ENCODE results near the gene TXNL4B. TPM values are rescaled to one million over a fixed set of nuclear protein-coding genes. Genes with fewer than 3 reads are reported as not detected.

The TXNL4B gene
- total RNA-seq, 1 donor from 2014 or later = 15.6 TPM

- H3K9me3 Mint-ChIP-seq (ENCODE audit: low read depth) = peaks cover 2% of the 10 kb centered on the region
- no peaks in the 10 kb centered on the region for H3K4me1 Mint-ChIP-seq (ENCODE audit: low read depth)
- no peak overlapping the region for H3K27ac Mint-ChIP-seq
- H3K27me3 Mint-ChIP-seq = no peaks in the 10 kb centered on the region
- H3K36me3 Mint-ChIP-seq (ENCODE audit: insufficient read depth) = peaks cover 22% of the 10 kb centered on the region
- H3K4me3 Mint-ChIP-seq (ENCODE audit: low read depth) = no peak overlapping the region
- TF ChIP-seq, protein P1, sequence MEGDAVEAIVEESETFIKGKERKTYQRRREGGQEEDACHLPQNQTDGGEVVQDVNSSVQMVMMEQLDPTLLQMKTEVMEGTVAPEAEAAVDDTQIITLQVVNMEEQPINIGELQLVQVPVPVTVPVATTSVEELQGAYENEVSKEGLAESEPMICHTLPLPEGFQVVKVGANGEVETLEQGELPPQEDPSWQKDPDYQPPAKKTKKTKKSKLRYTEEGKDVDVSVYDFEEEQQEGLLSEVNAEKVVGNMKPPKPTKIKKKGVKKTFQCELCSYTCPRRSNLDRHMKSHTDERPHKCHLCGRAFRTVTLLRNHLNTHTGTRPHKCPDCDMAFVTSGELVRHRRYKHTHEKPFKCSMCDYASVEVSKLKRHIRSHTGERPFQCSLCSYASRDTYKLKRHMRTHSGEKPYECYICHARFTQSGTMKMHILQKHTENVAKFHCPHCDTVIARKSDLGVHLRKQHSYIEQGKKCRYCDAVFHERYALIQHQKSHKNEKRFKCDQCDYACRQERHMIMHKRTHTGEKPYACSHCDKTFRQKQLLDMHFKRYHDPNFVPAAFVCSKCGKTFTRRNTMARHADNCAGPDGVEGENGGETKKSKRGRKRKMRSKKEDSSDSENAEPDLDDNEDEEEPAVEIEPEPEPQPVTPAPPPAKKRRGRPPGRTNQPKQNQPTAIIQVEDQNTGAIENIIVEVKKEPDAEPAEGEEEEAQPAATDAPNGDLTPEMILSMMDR (IDR thresholded peaks at IDR 0.05; ENCODE audit: unreplicated experiment) = no peak
- DNase-seq (ENCODE audit: low spot score, unreplicated experiment) = no peak
These were observed 19.6 kb upstream of the TXNL4B start for GRCh38 chr16:72112906-72113615.

- Mint-ChIP-seq H3K9me3 (ENCODE audit: low read depth) (peaks cover 2% of the 10 kb centered on the region), H3K27me3 (no peaks in the 10 kb centered on the region), H3K36me3 (ENCODE audit: insufficient read depth) (peaks cover 26% of the 10 kb centered on the region), H3K27ac (no peak overlapping the region), H3K4me3 (ENCODE audit: low read depth) (no peak overlapping the region), H3K4me1 (ENCODE audit: low read depth) (no peaks in the 10 kb centered on the region)
- DNase-seq (ENCODE audit: low spot score, unreplicated experiment) = no peak
- TF ChIP-seq, protein P1 (IDR thresholded peaks at IDR 0.05; ENCODE audit: unreplicated experiment) = no peak
These were observed 19.0 kb upstream of the TXNL4B start for GRCh38 chr16:72112452-72112792.

GRCh38 chr16:72111657-72112451 lies 18.4 kb upstream of the TXNL4B start:
- H3K36me3 Mint-ChIP-seq (ENCODE audit: insufficient read depth) = peaks cover 26% of the 10 kb centered on the region
- H3K27ac Mint-ChIP-seq = no peak overlapping the region
- TF ChIP-seq, protein P1 (IDR thresholded peaks at IDR 0.05; ENCODE audit: unreplicated experiment) = no peak
- no peaks in the 10 kb centered on the region for H3K27me3 Mint-ChIP-seq
- no peak for DNase-seq (ENCODE audit: low spot score, unreplicated experiment)
- H3K4me3 Mint-ChIP-seq (ENCODE audit: low read depth) = no peak overlapping the region
- H3K9me3 Mint-ChIP-seq (ENCODE audit: low read depth) = peaks cover 2% of the 10 kb centered on the region
- no peaks in the 10 kb centered on the region for H3K4me1 Mint-ChIP-seq (ENCODE audit: low read depth)

DNA sequence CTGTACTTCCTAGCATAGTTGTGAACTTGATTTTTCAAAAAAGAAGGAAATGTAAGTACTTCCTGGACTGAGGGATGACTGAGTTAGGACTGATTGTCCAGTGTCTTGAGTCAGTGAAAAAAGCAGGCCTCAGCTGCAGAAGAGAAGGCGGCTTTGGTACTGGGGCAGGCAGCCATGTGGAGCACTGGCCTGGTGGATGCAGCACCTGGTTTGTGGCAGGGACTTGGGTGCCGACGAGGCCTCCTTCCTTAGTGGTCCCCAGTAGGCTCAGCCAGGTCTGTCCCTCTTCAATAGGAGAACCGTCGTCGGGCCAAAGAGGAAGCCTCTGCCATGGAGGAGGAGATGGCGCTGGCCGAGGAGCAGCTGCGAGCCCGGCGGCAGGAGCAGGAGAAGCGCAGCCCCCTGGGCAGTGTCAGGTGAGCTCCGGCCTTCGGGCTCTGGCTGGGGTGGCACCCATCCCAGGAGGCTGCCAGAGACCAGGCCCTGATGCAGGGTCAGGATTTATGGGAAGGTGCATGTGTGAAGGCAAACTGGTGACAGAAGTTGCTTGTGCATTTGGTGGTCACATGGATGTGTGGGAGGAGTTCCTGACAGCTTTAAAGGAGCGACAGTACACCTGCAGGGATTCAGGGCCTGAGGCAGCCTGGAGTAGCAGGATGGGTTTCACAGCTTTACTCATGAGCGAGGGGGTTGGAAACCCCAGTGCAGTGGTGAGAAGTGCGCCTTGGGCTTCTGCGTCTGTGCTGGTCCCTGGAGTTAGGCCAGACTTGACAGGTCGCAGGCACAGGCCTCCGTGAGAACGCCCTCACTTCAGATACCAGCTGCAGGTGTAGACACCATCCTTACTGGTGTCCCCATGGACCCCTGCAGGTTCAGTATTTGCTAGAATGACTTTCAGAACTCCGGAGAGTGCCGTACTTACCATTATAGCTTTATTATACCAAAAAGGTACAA lies 17.5 kb upstream of the TXNL4B start:
- peaks cover 23% of the 10 kb centered on the region for H3K36me3 Mint-ChIP-seq (ENCODE audit: insufficient read depth)
- no peaks in the 10 kb centered on the region for H3K4me1 Mint-ChIP-seq (ENCODE audit: low read depth)
- no peak overlapping the region for H3K4me3 Mint-ChIP-seq (ENCODE audit: low read depth)
- DNase-seq (ENCODE audit: low spot score, unreplicated experiment) = no peak
- peaks cover 2% of the 10 kb centered on the region for H3K9me3 Mint-ChIP-seq (ENCODE audit: low read depth)
- no peaks in the 10 kb centered on the region for H3K27me3 Mint-ChIP-seq
- no peak overlapping the region for H3K27ac Mint-ChIP-seq
- TF ChIP-seq, protein P1 (IDR thresholded peaks at IDR 0.05; ENCODE audit: unreplicated experiment) = no peak
